Mucosa of descending colon (tissue), 3 donors: ENCODE data around the gene PPY. TPM values are rescaled to one million over a fixed set of nuclear protein-coding genes. Genes with fewer than 3 reads are reported as not detected.
A peak's percentile ranks its signal among the peaks of the same experiment; 100 is the strongest.

Experiments used
- ATAC-seq: fragments of 200-7000 bp; cut with Tn5 transposase; one replicate; pipeline ENCODE4 v1.9.1; 2020; ENCODE audit warnings: mild to moderate bottlenecking, moderate library complexity
- DNase-seq, 3 donors: peaks; one replicate each; pipeline ENCODE4 v3.0.0-alpha.2; 2020
- H3K36me3 ChIP-seq: fragments of 200-600 bp; one replicate; pipeline ENCODE4 v1.8.0; 2021; ENCODE audit warnings: low read depth, mild to moderate bottlenecking
- H3K4me1 ChIP-seq: fragments of 200-600 bp; one replicate; pipeline ENCODE4 v1.8.0; 2021; ENCODE audit warnings: low read depth, mild to moderate bottlenecking
- H3K4me3 ChIP-seq: fragments of 200-600 bp; one replicate; pipeline ENCODE4 v1.8.0; 2021; ENCODE audit warnings: mild to moderate bottlenecking
- H3K9me3 ChIP-seq: fragments of 200-600 bp; one replicate; pipeline ENCODE4 v1.8.0; 2021; ENCODE audit warnings: mild to moderate bottlenecking
- intact Hi-C, 2 donors: fragments of 100-400 bp; cut with DNase I in 1 of 2; cut with micrococcal nuclease in 1 of 2; formaldehyde crosslinking; loops; one replicate each; pipeline versions ENCODE4 v1.11.0 to v1.11.1; 2022; cut with DNase I, micrococcal nuclease
- total RNA-seq, 3 donors: library from RNA; stranded (reverse); fragmentation: NEBNext Ultra II Directional in 2 of 3; extraction: Animal tissue kit (Norgen Biotek cat#: 25700) in 2 of 3; gene quantifications; one replicate each; pipeline versions ENCODE4 v1.2.1 to v1.2.4, GENCODE V29; 2021 to 2023
- TF ChIP-seq, protein P1 (sequence below): fragments of 200-600 bp; IDR thresholded peaks from one replicate; pipeline ENCODE4 v1.8.0; 2022; ENCODE audit warnings: antibody characterized with exemption, mild to moderate bottlenecking
- donor health status: DM: no; HTN: no; CAD: no; lungs with moderate emphysema.
- donor health status: DM: no; HTN: no; CAD: no.
- donor health status: DM: no; HTN: yes; CAD: no.

Gene PPY
- total RNA-seq, 3 donors from 2014 or later = 1.5 TPM; not detected in 2

GRCh38 chr17:43958748-43959352 lies 16.6 kb upstream of the PPY start:
- H3K9me3 ChIP-seq = no peaks in the 10 kb centered on the region
- H3K4me3 ChIP-seq = no peak overlapping the region
- TF ChIP-seq, protein P1, sequence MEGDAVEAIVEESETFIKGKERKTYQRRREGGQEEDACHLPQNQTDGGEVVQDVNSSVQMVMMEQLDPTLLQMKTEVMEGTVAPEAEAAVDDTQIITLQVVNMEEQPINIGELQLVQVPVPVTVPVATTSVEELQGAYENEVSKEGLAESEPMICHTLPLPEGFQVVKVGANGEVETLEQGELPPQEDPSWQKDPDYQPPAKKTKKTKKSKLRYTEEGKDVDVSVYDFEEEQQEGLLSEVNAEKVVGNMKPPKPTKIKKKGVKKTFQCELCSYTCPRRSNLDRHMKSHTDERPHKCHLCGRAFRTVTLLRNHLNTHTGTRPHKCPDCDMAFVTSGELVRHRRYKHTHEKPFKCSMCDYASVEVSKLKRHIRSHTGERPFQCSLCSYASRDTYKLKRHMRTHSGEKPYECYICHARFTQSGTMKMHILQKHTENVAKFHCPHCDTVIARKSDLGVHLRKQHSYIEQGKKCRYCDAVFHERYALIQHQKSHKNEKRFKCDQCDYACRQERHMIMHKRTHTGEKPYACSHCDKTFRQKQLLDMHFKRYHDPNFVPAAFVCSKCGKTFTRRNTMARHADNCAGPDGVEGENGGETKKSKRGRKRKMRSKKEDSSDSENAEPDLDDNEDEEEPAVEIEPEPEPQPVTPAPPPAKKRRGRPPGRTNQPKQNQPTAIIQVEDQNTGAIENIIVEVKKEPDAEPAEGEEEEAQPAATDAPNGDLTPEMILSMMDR = no peak
- no peaks in the 10 kb centered on the region for H3K4me1 ChIP-seq
- DNase-seq (no peak), ATAC-seq (no peak)
- H3K36me3 ChIP-seq = no peaks in the 10 kb centered on the region
- intact Hi-C loops = no loop called here

DNA sequence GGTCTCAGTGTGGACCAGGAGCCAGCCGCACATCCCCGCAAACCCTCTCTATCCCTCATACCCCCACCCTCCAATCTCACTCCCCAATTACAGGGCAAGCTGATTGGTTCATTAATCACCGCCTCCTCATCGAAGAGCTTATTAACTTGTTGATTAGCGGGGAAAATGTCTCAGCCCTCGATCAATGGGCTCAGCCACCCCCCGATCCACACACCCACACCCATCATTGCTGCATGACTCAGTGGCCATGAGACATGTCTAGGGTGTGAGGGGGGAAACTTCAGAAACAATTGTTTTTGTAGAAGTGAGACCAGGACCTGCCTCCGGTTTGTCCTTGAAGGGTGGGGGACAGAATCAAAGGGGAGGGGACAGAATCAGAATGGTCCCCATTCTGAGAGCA lies 13.9 kb upstream of the PPY start:
- H3K4me3 ChIP-seq = no peak overlapping the region
- H3K36me3 ChIP-seq = no peaks in the 10 kb centered on the region
- ATAC-seq (no peak), DNase-seq (peak in 1 of 3 donors; percentile 5)
- no peaks in the 10 kb centered on the region for H3K9me3 ChIP-seq
- intact Hi-C loops = no loop called here
- TF ChIP-seq, protein P1 = no peak
- H3K4me1 ChIP-seq = peaks cover 6% of the 10 kb centered on the region

DNA sequence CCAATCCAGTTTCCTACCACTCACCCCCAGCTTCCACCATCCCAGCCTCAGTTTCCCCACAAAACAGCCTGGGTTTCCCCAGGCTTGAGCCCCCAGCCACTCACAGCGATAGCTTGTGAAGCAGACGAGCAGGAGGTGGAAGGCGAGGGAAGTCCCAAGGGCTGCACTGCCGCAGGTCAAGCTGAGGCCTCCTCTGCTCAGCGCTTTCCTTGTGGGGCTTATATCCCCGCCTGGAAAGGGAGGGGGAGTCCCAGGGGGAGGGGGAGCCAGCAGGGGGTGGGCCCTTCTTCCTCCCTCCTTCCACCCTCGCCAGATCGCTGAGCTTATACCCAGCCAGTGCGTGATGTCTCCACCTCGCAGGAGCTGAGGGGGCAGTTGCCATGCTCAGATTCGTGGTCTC lies 11.5 kb upstream of the PPY start, which contains the start of gene PYY:
Gene PYY (minus strand): TSS at position 195 of the 400 bp plus-strand sequence. CDS start 457 bp downstream, outside the sequence.
- ATAC-seq (no peak), DNase-seq (peak in 1 of 3 donors; percentile 31)
- Histone ChIP-seq H3K4me1 (peaks cover 6% of the 10 kb centered on the region), H3K9me3 (no peaks in the 10 kb centered on the region), H3K36me3 (no peaks in the 10 kb centered on the region), H3K4me3 (no peak within 1 kb of the TSS)
- intact Hi-C loops = no loop called here
- TF ChIP-seq, protein P1 = no peak

DNA sequence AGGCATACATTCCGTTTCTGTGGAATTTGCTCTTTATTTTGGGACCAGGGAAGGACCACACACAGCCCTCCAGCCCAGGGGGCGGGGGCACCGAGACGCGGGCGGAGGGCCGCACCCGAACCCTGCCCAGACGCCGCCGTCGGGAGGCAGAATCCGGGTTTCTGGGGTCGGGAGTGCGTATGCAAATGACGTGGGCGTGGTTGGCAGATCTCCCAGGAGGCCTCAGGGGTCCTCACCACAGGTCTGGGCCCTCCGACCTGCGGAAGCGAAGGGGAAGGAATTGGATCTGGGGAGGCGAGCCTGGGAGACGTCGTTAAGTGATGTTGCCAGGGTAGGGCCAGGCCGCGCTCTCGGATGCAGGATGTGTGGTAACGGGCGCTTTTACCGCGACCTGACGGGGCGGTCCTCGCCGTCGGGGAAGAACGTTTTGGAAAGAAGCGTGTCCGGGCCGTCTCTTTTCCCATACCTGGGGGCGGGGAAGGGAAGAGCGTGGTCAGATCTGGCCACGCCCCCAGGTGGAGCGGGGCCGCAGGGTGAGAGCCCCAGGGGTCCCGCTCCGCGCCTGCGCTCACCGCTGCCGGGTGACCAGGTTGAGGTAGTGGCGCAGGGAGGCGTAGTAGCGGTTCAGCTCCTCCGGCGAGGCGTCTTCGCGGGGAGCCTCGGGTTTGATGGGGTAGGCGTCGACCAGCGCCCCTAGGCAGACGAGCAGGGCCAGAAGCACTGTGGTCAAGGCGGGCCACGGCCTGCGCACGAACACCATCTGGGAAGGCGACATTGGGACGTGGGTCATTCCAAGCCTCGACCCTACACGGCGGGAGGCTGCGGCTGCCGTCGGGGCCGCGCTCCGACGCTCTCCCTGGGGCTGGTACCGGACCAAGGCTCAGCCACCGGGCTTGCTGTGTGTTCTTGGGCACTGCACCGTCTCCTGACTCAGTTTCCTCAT lies 10.7 kb upstream of the PPY start:
- H3K36me3 ChIP-seq = no peaks in the 10 kb centered on the region
- no peaks in the 10 kb centered on the region for H3K9me3 ChIP-seq
- ATAC-seq (no peak), DNase-seq (peak in 1 of 3 donors; percentile 26)
- H3K4me3 ChIP-seq = no peak overlapping the region
- intact Hi-C loops = no loop called here
- peaks cover 6% of the 10 kb centered on the region for H3K4me1 ChIP-seq
- TF ChIP-seq, protein P1 = no peak

DNA sequence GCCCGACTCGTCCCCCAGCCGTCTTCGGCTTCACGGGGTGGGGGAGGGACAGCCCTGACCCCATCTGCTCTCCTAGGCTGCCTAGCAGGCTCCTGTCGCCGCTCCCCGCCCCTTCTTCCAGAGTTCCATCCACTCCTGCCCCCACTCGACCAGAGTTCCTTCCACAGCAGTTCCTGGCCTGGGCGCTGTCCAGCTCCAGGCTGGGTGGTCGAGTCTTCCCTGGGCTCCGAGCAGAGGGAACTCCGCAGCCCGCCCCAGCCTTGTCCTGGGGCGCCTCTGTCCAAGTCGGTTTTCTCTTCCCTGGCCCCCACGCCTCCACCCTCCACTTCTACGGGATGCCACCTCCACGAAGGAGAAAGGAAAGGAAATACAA lies 10.1 kb upstream of the PPY start:
- peak in 1 of 3 donors; percentile 29 for DNase-seq
- intact Hi-C loops = no loop called here
- TF ChIP-seq, protein P1 = no peak
- no peak for ATAC-seq
- H3K4me3 ChIP-seq = no peak overlapping the region
- H3K4me1 ChIP-seq = peaks cover 6% of the 10 kb centered on the region
- no peaks in the 10 kb centered on the region for H3K36me3 ChIP-seq
- no peaks in the 10 kb centered on the region for H3K9me3 ChIP-seq
